HEK293T (cell line): ENCODE data around the gene SLC25A4.

ENCODE experiments used
- CTCF ChIA-PET: fragments of 350-600 bp; formaldehyde crosslinking; extraction: SDS; loops from one replicate; lab custom pipeline; 2021; ENCODE audit warnings: antibody characterized with exemption, inconsistent platforms; lab: Yijun Ruan, JAX
- POLR2A ChIA-PET: fragments of 350-600 bp; formaldehyde crosslinking; extraction: SDS; loops from one replicate; lab custom pipeline; 2020; ENCODE audit warnings: antibody characterized with exemption, inconsistent platforms; lab: Yijun Ruan, JAX
- DNase-seq: peaks from one replicate; pipeline ENCODE4 v3.0.0; 2012; ENCODE audit warnings: mixed read lengths; ENCODE audit errors: extremely low spot score
- ARNT ChIP-seq: fragments of 450-650 bp; IDR thresholded peaks from 2 replicates; pipeline ENCODE4 v1.6.1; 2017; ENCODE audit warnings: mild to moderate bottlenecking
- BHLHE40 ChIP-seq: fragments of 450-650 bp; IDR thresholded peaks from 2 replicates; pipeline ENCODE4 v1.6.1; 2016; ENCODE audit warnings: mild to moderate bottlenecking, moderate library complexity, borderline replicate concordance
- CTBP1 ChIP-seq: fragments of 450-650 bp; IDR thresholded peaks from 2 replicates; pipeline ENCODE4 v1.6.1; 2016; ENCODE audit warnings: borderline replicate concordance
- ELF4 ChIP-seq: fragments of 450-650 bp; IDR thresholded peaks from 2 replicates; pipeline ENCODE4 v1.6.1; 2017; ENCODE audit warnings: antibody characterized with exemption
- FOXA1 ChIP-seq: fragments of 450-650 bp; IDR thresholded peaks from 2 replicates; pipeline ENCODE4 v1.6.1; 2016; ENCODE audit warnings: mild to moderate bottlenecking
- FOXK2 ChIP-seq: fragments of 450-650 bp; IDR thresholded peaks from 2 replicates; pipeline ENCODE4 v1.6.1; 2016; ENCODE audit warnings: mild to moderate bottlenecking
- FOXM1 ChIP-seq: fragments of 450-650 bp; IDR thresholded peaks from 2 replicates; pipeline ENCODE4 v1.6.1; 2017; ENCODE audit warnings: mild to moderate bottlenecking, borderline replicate concordance
- HDGF ChIP-seq: fragments of 450-650 bp; IDR thresholded peaks from 2 replicates; pipeline ENCODE4 v1.6.1; 2017; ENCODE audit warnings: antibody characterized with exemption, borderline replicate concordance
- L3MBTL2 ChIP-seq: fragments of 450-650 bp; conservative IDR thresholded peaks from 2 replicates; pipeline ENCODE4 v1.6.1; 2016; ENCODE audit warnings: mild to moderate bottlenecking
- LEF1 ChIP-seq: fragments of 450-650 bp; IDR thresholded peaks from 2 replicates; pipeline ENCODE4 v1.6.1; 2017; ENCODE audit warnings: mild to moderate bottlenecking, borderline replicate concordance
- NFRKB ChIP-seq: fragments of 450-650 bp; IDR thresholded peaks from 2 replicates; pipeline ENCODE4 v1.6.1; 2016; ENCODE audit warnings: mild to moderate bottlenecking, moderate library complexity
- SP1 ChIP-seq: fragments of 450-650 bp; IDR thresholded peaks from 2 replicates; pipeline ENCODE4 v1.6.1; 2017
- SUZ12 ChIP-seq: fragments of 450-650 bp; IDR thresholded peaks from 2 replicates; pipeline ENCODE4 v1.6.1; 2016; ENCODE audit warnings: mild to moderate bottlenecking
- TARDBP ChIP-seq: fragments of 450-650 bp; IDR thresholded peaks from 2 replicates; pipeline ENCODE4 v1.6.1; 2016
- ZNF384 ChIP-seq: fragments of 450-650 bp; IDR thresholded peaks from 2 replicates; pipeline ENCODE4 v1.6.1; 2016
- TF ChIP-seq, protein P1 (sequence below): fragments of 450-650 bp; IDR thresholded peaks from 2 replicates; pipeline ENCODE4 v1.6.1; 2016

SLC25A4 gene

DNA sequence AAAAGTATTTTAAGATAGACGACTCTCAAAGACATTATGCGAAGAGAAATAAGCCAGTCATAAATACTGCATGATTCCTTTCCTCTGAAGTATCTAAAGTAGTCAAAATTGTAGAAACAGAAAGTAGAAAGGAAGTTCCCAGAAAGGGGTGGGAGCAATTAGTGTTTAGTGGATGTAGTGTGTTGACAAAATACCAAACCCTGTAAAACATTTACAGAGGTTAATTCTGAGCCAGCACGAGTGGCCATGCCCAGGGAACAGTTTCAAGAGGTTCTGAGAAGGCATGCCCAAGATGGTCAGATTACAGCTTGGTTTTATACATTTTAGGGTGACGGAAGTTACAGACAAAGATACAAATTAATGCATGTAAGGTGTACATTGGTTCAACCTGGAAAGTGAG is 34.4 kb upstream of the SLC25A4 start:
- ChIA-PET POLR2A (no interaction called here), CTCF (interaction anchor here (0.6 to 1.5 kb wide), 3 partner anchors 13 to 25 kb away, joined by 4 to 8 read pairs (median 6); no protein-coding TSS in a partner anchor)
- DNase-seq: no peak
- TF ChIP-seq BHLHE40: no peak
- no peak for TF ChIP-seq ZNF384
- TF ChIP-seq SUZ12: no peak
- no peak for TF ChIP-seq FOXM1
- TF ChIP-seq LEF1: no peak
- no peak for TF ChIP-seq HDGF
- TF ChIP-seq SP1: no peak

DNA sequence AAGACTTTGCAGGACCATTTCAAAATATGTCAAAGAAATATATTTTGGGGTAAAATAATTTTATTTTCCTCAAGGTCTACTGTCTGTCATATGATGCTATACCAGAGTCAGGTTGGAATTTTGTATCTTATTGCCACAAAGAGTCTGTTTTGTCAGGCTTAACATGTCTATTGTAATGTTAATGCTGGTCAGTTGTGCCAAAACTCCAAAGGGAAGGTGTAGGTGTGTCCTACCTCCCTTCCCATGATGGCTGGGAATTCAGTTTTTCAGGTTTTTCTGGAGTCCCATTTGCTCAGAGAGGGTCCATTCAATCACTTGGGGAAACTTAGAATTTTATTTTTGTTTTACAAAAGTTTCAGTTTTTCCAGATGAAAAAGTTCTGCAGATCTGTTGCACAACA is 33.3 kb upstream of the SLC25A4 start:
- TF ChIP-seq ARNT: no peak
- no peak for TF ChIP-seq CTBP1
- TF ChIP-seq ELF4: no peak
- TF ChIP-seq ZNF384: no peak
- no peak for TF ChIP-seq BHLHE40
- no peak for TF ChIP-seq LEF1
- no peak for TF ChIP-seq FOXA1
- TF ChIP-seq SUZ12: no peak
- no peak for TF ChIP-seq L3MBTL2
- TF ChIP-seq SP1: no peak
- no peak for TF ChIP-seq FOXK2
- TF ChIP-seq, protein P1, sequence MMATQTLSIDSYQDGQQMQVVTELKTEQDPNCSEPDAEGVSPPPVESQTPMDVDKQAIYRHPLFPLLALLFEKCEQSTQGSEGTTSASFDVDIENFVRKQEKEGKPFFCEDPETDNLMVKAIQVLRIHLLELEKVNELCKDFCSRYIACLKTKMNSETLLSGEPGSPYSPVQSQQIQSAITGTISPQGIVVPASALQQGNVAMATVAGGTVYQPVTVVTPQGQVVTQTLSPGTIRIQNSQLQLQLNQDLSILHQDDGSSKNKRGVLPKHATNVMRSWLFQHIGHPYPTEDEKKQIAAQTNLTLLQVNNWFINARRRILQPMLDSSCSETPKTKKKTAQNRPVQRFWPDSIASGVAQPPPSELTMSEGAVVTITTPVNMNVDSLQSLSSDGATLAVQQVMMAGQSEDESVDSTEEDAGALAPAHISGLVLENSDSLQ: no peak
- no peak for TF ChIP-seq TARDBP
- no peak for TF ChIP-seq FOXM1
- POLR2A ChIA-PET: no interaction called here

DNA sequence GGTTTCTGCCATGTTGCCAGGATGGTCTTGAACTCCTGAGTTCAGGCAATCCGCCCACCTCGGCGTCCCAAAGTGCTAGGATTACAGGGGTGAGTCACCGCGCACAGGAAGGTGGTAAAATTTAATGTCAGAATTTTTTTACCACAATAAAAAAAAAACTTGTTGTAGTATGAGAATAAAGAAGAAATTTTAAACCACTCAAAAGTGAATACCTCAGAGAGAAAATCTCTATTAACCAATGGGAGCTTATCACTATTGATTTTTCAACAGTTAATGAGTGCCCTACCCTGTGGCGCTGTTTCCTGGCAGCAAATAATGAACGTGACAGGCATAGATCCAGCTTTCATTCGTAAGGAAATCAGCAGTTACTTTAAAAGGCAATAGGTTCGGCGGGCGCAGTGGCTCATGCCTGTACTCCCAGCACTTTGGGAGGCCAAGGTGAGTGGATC is 32.7 kb upstream of the SLC25A4 start:
- POLR2A ChIA-PET: no interaction called here

More for the DNA sequence above, 33.3 kb upstream of the SLC25A4 start:
- CTCF ChIA-PET: interaction anchor here (1.0 to 1.5 kb wide), 2 partner anchors 14 kb away, joined by 3 to 6 read pairs; no protein-coding TSS in a partner anchor
- DNase-seq: no peak

DNA sequence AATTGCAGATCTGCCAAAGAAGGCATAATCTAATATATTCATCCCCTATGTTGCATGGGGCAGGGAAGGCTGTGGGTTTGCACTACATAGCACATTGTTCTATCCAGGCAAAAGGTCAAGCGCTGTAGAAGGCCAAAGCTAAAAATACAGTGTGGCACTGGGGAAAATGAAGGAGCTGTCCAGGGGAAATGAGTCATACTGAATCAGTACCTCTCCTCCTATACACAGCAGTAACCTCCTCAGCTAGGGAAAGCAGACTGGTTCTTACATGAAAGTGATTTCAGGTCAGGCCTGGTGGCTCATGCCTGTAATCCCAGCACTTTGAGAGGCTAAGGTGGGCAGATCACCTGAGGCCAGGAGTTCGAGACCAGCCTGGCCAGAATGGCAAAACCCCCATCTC is 31.0 kb upstream of the SLC25A4 start:
- ChIA-PET CTCF (interaction anchor here (1.1 to 1.4 kb wide), 2 partner anchors 16 to 22 kb away, joined by 7 to 8 read pairs; no protein-coding TSS in a partner anchor), POLR2A (interaction anchor here (1.1 kb wide), 1 partner anchor 12 kb away, joined by 4 read pairs; no protein-coding TSS in a partner anchor)
- no peak for TF ChIP-seq SUZ12
- no peak for TF ChIP-seq ARNT
- no peak for TF ChIP-seq FOXA1
- TF ChIP-seq ELF4: no peak
- TF ChIP-seq SP1: no peak
- no peak for TF ChIP-seq LEF1
- no peak for TF ChIP-seq BHLHE40
- TF ChIP-seq CTBP1: no peak
- no peak for TF ChIP-seq FOXK2
- TF ChIP-seq L3MBTL2: no peak
- TF ChIP-seq TARDBP: no peak
- TF ChIP-seq HDGF: no peak
- TF ChIP-seq FOXM1: no peak
- TF ChIP-seq NFRKB: no peak
- no peak for TF ChIP-seq ZNF384
- TF ChIP-seq, protein P1: no peak
- DNase-seq: no peak

More for the DNA sequence above, 32.7 kb upstream of the SLC25A4 start:
- no peak for DNase-seq
- CTCF ChIA-PET: interaction anchor here (1.0 kb wide), 1 partner anchor 14 kb away, joined by 3 read pairs; no protein-coding TSS in a partner anchor
- no peak for TF ChIP-seq SP1
- TF ChIP-seq, protein P1: no peak

DNA sequence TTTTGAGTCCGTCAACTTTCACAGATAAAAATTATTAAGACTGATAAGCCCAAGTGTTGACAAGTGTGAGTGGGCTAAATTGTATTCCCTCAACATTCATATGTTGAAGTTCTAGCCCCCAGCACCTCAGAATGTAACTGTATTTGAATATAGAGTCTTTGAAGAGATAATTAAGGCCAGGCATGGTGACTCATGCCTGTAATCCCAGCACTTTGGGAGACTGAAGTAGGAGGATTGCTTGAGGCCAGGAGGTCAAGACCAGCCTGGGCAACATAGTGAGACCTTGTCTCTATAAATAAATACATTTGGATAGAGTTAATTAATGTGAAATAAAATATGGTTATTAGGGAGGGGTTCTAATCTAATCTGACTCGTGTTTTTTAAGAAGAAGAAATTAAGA is 29.7 kb upstream of the SLC25A4 start:
- ChIA-PET CTCF (interaction anchor here (1.4 to 4.3 kb wide), 2 partner anchors 21 kb away, joined by 7 to 15 read pairs; no protein-coding TSS in a partner anchor), POLR2A (no interaction called here)
- DNase-seq: no peak
- no peak for TF ChIP-seq SP1
- no peak for TF ChIP-seq FOXM1
- no peak for TF ChIP-seq SUZ12
- TF ChIP-seq, protein P1: no peak
- no peak for TF ChIP-seq FOXA1
- no peak for TF ChIP-seq NFRKB
- no peak for TF ChIP-seq ARNT
- TF ChIP-seq FOXK2: no peak
- TF ChIP-seq ELF4: no peak
- TF ChIP-seq CTBP1: no peak
- no peak for TF ChIP-seq ZNF384
